Placental epithelial cell (primary cell): ENCODE data around the gene RAB11FIP2. TPM values are rescaled to one million over a fixed set of nuclear protein-coding genes. Genes with fewer than 3 reads are reported as not detected.

ENCODE experiments used
- total RNA-seq: library from RNA; depleted of rRNA; stranded (reverse); fragments of >200 nt; gene quantifications from 2 replicates; pipeline ENCODE4 v1.2.3, GENCODE V29; 2012

The RAB11FIP2 gene, protein sequence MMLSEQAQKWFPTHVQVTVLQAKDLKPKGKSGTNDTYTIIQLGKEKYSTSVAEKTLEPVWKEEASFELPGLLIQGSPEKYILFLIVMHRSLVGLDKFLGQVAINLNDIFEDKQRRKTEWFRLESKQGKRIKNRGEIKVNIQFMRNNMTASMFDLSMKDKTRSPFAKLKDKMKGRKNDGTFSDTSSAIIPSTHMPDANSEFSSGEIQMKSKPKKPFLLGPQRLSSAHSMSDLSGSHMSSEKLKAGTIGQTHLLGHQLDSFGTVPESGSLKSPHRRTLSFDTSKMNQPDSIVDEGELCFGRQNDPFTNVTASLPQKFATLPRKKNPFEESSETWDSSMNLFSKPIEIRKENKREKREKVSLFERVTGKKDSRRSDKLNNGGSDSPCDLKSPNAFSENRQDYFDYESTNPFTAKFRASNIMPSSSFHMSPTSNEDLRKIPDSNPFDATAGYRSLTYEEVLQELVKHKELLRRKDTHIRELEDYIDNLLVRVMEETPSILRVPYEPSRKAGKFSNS
- total RNA-seq: 22.8 and 23.2 TPM in 2 replicates

GRCh38 chr10:118046395-118047156, at the start of gene RAB11FIP2:
Gene RAB11FIP2 (minus strand): TSS chr10:118046941. CDS start chr10:118046163, 778 bp downstream.

